H1 (cell line): Measurements from ENCODE around the gene IRF2BP2. TPM values are rescaled to one million over a fixed set of nuclear protein-coding genes. Genes with fewer than 3 reads are reported as not detected.

Source experiments
- CBX5 ChIP-seq: fragments of 300-800, 300-1000 bp; sonication (generic); IDR thresholded peaks from 2 replicates; pipeline ENCODE4 v1.7.1; 2016; ENCODE audit warnings: antibody characterized with exemption, low read length, low read depth
- CHD1 ChIP-seq: IDR thresholded peaks from 2 replicates; pipeline ENCODE4 v1.6.1; 2012; ENCODE audit warnings: low read depth, low read length, improper control_type of control experiment
- CHD2 ChIP-seq: IDR thresholded peaks from 2 replicates; pipeline ENCODE4 v1.6.1; 2012; ENCODE audit warnings: low read length, improper control_type of control experiment
- CREB1 ChIP-seq: IDR thresholded peaks from 2 replicates; pipeline ENCODE4 v1.6.1; 2012; ENCODE audit warnings: inconsistent platforms
- CTBP2 ChIP-seq: IDR thresholded peaks from 2 replicates; pipeline ENCODE4 v1.7.0; 2011; ENCODE audit warnings: borderline replicate concordance, mild to moderate bottlenecking, moderate library complexity, mixed read lengths, low read length; ENCODE audit not compliant: insufficient read depth, insufficient read length
- HDAC2 ChIP-seq, 2 experiments: fragments of 300-600 bp in 1 of 2; sonication (generic) in 1 of 2; IDR thresholded peaks; 2 replicates each; pipeline ENCODE4 v1.6.1; 2011 to 2012; ENCODE audit warnings: low read depth in 2 of 2, low read length in 2 of 2, mild to moderate bottlenecking in 2 of 2, moderate library complexity in 2 of 2, borderline replicate concordance in 1 of 2, inconsistent platforms in 1 of 2
- SP2 ChIP-seq: IDR thresholded peaks from 2 replicates; pipeline ENCODE4 v1.6.1; 2012; ENCODE audit warnings: mild to moderate bottlenecking, low read length, inconsistent platforms
- SRF ChIP-seq: IDR thresholded peaks from 2 replicates; pipeline ENCODE4 v1.6.1; 2011; ENCODE audit warnings: mild to moderate bottlenecking, low read depth, low read length, moderate library complexity
- polyA plus RNA-seq, 7 experiments: library from polyadenylated mRNA; depleted of rRNA in 3 of 7; stranded (reverse) in 5 of 7; unstranded in 2 of 7; fragments of >200 nt in 5 of 7; fragments of 200-250 nt in 2 of 7; gene quantifications; 1 replicate in 5 of 7; 2 replicates in 1 of 7; 4 replicates in 1 of 7; pipeline versions ENCODE4 v1.2.1 to v1.2.3, GENCODE V29; 2011 to 2013; ENCODE audit warnings: missing spikeins in 2 of 7, mixed read lengths in 2 of 7
- total RNA-seq: library from RNA; stranded (reverse); fragmentation: NEBNext Ultra II Directional; extraction: Animal tissue kit (Norgen Biotek cat#: 25700); gene quantifications from 2 replicates; pipeline ENCODE4 v1.2.1, GENCODE V29; 2021
- TF ChIP-seq, protein P1 (sequence below), 3 experiments: IDR thresholded peaks; 1 replicate in 2 of 3; 2 replicates in 1 of 3; pipeline versions ENCODE4 v1.5.1 to v1.6.1; 2011; ENCODE audit warnings: low read length in 3 of 3, mild to moderate bottlenecking in 3 of 3, inconsistent platforms in 2 of 3, low read depth in 1 of 3, moderate library complexity in 1 of 3; ENCODE audit not compliant: insufficient read depth in 1 of 3; ENCODE audit errors: control extremely low read depth in 1 of 3

Gene IRF2BP2
- total and polyA plus RNA-seq, 2 of the 8 experiments (the other 6 are each of a cell fraction or from before 2014, with no cell fraction given), result 24.9 to 67.5 TPM

DNA sequence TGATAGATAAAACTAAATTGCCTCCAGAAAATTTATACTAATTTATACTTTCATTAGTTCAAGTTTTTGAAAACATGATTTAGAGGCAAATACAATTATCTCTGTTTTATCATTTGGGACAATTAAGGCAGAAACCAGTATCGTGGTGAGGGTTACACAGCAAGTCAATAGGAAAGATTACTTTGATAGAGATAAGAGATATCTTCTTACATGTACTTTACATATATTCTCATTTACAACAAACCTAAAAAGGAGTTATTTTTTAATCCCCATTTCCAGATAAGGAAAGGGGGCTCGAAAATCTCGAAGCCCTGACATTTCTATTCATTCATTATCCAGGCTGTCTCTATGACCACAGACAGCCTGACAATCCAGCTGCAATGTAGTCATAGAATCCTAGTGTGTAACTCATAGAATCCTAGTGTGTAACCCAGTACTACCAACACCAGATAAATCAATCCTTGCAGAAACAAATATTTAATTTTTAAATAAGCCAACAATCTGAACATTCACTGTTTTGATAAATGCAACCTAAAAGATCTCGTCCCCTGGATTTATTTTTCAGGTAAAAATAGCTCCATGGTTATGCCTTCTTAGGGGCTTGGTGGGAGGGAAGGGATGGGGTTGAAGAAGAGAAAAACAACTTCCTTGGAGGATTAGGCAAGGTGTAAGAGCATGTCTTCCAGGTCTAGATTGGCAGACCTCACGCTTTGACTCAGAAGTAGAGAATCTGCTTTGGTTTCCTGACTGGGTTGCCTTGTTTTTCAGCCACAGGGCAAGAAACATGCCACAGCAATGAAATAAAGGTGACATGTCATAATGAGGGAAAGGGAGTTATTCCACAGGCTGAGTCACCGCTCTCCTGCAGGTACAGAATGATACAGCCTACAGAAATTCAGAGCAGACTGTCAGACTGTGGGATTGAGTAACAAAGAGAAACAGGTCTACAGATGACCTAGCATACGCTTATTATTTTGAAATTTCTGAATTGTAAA is 45.6 kb downstream of the IRF2BP2 start (continued):
- TF ChIP-seq, protein P1, sequence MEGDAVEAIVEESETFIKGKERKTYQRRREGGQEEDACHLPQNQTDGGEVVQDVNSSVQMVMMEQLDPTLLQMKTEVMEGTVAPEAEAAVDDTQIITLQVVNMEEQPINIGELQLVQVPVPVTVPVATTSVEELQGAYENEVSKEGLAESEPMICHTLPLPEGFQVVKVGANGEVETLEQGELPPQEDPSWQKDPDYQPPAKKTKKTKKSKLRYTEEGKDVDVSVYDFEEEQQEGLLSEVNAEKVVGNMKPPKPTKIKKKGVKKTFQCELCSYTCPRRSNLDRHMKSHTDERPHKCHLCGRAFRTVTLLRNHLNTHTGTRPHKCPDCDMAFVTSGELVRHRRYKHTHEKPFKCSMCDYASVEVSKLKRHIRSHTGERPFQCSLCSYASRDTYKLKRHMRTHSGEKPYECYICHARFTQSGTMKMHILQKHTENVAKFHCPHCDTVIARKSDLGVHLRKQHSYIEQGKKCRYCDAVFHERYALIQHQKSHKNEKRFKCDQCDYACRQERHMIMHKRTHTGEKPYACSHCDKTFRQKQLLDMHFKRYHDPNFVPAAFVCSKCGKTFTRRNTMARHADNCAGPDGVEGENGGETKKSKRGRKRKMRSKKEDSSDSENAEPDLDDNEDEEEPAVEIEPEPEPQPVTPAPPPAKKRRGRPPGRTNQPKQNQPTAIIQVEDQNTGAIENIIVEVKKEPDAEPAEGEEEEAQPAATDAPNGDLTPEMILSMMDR (IDR thresholded peaks at IDR 0.05; ENCODE audit: control extremely low read depth in 1 of 3, insufficient read depth in 1 of 3, low read depth in 1 of 3, low read length in 3 of 3), result no peak
- TF ChIP-seq SRF (no peak), CHD2 (no peak), CTBP2 (no peak), CBX5 (no peak), CREB1 (no peak), SP2 (no peak), CHD1 (no peak), HDAC2 (IDR thresholded peaks at IDR 0.05; ENCODE audit: borderline replicate concordance in 1 of 2, low read depth in 2 of 2, low read length in 2 of 2) (no peak)
